Activated T-helper 1 cell treated with anti-CD3 and anti-CD28 coated beads, Interleukin-2, amount 50 U/mL, for 16 hours (primary cell): Measurements from ENCODE around the gene FAF1.

Experiments used
- DNase-seq, 2 donors: peaks; one replicate each; pipeline ENCODE4 v3.0.0-alpha.2; 2020; ENCODE audit warnings: low read depth in 1 of 2, low spot score in 1 of 2

The FAF1 gene

DNA sequence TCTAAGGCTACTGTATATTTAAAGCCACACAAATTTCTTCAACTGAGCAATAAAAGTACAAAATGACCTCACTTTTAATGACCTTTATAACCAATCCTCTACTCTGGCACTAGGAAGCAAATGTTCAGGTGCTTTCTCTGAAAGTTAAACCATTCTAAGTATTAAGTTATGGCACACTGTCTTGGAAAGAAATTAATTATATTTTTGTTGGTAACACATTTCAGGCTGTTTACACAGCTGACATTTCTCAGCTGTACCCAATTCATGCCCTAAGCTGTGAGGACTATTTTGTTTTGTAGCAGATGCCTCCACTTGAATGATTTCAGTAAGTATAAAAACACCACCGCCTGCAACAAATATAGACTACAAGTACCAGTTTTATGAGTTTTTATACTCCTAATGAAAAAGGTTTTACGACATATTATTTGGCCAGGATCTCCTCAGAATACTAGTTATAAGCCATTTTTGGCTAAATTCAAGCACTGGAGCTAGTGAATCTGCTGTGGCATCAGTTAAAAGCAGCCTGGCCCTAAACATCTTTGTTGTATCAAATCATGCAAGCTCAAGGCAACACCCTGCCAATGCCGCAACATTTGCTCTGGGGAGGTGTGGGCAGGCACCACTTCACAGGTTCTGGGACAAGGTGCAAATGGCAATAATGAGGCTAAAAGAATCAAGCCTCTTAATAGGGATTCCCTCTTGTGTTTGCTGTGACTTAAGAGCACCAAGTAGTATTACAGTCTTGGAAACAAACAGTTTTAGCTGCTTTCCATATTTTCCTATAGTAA is 308.4 kb downstream of the FAF1 start:
- DNase-seq = no peak

DNA sequence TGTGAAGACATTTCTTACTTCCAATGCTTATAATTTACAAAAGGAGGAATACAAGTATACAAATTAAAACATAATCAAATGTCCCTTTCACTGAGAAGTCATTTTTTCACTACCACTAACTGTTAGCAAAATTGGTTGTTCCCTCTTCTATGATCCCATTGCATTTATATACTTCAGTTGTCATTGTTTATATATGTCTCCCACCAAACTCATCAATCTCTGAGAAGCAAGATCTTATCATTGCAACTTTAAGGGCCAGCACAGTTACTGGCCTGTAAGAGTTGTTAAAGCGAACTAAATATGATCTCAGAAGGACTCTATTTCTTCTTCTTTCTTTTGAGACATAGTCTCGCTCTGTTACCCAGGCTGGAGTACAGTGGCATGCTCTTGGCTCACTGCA is 313.5 kb downstream of the FAF1 start:
- no peak for DNase-seq

DNA sequence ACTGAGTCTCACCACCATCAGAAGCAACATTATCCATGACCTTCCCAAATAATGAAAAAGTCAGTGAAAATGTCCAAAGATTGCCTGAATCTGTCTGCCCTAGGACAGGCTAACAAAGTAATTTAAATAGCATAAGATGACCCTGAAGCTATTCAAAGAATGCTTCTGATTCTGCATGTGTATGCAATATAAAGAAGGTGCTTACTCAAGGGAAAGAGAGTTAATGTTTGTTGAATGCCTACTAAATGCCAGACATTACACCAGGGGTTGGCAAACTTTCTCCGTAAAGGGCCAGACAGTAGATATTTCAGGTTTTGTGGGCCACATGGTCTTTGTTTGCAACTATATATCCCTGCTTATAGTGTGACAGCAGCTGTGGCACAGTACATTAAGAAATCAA is 314.9 kb downstream of the FAF1 start:
- no peak for DNase-seq

DNA sequence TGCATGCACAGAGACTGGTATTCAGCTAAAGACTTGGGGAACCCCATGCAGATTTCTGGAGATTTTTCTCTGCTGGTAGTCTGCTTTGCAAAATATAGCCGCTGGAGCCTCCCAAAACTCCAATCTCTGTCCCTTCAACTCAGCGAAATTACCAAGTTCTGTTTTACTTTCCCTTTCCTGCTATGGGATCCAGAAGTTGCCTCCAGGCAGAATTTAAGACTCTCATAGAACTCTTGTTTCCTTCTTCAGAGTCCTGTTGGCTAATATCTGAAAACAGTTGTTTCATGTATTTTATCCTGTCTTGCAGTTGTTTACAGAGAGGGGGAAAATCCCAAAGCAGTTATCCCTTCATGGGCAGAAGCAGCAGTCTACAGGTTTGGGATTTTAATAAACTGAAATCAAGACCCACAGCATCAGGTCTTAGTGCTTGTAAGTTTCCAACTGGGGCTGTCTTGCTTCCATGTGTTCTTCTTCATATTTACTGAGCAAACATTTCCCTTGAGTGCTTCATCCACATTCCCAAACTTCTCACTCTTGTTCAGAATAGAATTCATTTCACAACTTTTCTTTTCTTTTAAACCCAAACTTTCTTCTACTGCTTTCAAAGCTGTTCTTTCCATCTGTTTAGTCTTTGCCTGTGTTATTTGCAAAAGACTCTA is 315.5 kb downstream of the FAF1 start:
- DNase-seq = no peak

DNA sequence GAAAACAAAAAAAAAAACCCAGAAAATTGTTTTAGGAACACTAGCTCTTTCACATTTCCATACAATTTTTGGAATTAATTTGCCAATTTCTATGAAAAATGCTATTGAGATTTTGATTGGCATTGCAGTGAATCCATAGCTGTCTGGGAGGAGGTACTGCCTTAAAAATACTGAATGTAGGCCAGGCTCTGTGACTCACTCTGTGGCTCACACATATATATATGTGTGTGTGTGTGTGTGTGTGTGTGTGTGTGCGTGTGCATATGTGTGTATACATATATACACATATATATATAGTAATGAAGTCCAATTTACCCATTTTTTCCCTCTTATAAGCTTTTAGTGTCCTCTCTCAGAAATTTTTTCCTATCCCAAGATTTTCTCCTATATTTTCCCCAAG is 322.6 kb downstream of the FAF1 start:
- no peak for DNase-seq

DNA sequence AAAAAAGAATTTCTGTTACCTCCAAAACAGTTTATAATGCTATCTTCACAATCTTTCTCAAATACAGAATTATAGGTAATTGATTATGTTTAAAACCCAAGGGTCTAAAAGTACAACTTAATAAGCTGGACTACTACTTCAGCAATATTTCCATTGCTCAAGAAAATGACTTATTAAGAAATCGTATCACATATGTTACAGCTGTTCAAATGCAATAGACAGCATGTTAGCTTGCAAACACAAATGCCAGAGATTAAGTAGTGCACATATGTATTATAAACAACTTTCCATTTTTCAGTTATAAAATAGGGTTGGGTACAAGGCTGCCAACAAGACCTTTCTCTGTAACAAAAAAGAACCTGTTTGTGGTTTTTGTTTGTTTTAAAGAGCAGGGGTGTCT is 325.8 kb downstream of the FAF1 start:
- no peak for DNase-seq

DNA sequence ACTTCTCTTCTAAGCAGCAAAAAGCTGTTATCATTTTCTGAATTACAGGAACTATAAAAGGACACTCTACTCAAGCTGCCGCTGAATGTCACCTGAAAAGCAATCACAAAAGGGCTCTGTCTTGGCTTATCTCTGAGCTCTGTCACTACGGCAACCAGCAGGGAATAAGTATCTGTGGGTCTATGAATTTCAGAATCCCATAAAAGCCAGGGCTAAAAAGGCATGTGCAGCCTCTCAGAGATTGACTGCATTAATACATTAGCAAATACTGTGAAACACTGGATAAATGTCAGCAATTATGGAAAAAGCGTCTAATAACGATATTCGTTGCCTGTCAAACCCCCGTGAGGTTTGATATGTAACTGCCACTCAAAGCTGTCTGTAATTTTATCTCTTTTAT is 326.6 kb downstream of the FAF1 start:
- no peak for DNase-seq

DNA sequence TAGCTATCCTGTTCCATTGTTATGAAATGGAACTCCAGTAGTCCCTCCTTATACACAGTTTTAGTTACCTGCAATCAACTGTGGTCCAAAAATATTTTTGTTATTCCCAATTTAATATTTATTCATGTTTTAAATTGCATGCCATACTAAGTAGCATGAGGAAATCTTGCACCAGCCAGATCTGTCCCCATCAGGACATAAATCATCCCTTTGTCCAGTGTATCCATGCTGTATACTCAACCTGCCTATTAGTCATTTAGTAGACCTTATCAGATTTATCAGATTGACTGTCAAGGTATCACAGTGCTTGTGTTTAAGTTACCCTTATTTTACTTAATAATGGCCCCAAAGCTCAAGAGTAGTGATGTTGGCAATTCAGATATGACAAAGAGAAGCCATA is 328.9 kb downstream of the FAF1 start:
- no peak for DNase-seq

DNA sequence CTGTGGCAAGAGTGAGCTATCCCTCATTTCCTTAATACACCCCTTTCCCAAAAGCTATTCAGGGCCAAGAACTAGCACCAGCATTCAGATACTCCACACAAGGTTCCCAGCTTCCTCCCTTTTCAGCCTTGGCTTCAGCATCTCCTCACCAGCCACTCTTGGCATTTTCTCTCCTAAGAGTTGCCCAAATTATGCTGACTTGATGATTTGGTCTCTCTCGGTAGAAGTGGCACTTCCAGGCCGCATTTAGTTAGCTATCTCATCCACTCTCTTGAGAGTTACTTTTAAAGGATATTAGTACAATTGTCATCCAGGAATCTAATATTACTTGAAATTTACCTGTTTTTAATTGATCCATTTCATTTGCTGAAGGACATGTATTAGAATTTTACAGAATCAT is 337.8 kb downstream of the FAF1 start:
- DNase-seq = no peak

DNA sequence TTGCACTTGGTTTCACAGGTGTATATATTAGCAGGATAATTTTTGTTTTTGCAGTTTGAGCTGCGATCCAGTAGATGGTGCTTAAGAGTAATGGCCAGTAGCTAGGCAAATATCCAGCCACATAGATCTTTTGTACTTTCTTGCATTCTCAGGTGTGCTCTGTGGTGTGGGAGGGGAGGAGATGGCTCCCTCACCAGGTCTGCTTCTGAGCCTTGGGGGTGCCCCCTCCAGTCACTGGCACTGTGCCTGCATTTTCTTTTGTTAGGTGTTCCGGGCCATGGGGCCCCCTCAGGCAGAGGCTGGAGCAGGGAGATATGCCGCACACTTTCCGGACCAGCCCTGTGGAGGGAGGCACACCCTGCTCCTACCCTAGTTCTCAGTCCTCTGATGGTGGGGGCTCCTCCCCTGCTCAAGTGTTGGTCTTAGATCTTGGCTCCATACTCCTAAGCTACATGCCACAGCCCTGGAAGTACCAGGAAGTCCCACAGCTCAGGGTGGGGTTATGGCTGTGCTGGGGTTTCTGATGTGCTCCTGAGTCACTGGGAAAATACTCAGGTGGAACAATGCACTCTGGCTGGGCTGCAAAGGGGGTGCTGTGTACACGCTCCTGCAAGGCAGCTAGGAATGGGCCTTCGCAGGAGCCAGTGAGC is 339.3 kb downstream of the FAF1 start:
- DNase-seq = no peak

DNA sequence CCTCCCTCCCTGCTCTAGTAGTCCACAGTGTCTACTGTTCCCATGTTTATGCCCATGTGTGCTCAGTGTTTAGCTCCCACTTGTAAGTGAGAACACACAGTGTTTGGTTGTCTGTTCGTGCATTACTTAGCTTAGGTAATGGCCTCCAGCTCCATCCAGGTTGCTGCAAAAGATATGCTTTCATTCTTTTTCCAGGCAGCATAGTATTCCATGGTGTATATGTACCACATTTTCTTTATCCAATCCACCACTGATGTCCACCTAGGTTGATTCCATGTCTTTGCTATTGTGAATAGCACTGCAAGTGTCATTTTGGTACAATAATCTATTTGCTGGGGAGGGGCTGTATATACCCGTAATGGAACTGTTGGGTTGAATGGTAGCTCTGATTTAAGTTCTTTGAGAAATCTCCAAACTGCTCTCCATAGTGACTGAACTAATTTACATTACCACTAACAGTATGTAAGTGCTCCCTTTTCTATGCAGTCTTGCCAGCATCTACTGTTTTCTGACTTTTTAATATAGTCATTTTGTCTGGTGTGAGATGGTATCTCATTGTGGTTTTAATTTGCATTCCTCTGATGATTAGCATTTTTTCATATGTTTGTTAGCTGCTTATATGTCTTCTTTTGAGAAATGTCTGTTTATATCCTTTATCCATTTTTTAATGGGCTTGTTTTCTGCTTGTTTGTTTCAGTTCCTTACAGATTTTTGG is 344.9 kb downstream of the FAF1 start:
- no peak for DNase-seq

DNA sequence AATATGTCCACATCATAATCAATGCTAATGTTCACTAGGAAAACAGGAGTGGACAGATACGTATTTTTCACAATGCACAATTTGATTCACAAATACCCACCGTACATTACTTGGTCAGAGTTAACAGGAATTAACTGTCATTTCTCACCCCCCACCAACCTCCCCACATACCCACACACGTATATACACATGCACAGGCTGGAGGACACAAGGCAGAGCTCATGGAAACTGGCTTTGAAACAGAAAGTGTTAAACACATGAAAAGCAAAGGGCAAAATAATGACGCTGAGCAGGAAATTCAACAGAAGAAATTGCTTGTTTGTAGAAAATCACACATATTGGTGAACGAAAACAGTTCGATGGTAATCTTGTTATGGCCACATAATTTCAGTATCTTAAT is 348.4 kb downstream of the FAF1 start:
- no peak for DNase-seq

DNA sequence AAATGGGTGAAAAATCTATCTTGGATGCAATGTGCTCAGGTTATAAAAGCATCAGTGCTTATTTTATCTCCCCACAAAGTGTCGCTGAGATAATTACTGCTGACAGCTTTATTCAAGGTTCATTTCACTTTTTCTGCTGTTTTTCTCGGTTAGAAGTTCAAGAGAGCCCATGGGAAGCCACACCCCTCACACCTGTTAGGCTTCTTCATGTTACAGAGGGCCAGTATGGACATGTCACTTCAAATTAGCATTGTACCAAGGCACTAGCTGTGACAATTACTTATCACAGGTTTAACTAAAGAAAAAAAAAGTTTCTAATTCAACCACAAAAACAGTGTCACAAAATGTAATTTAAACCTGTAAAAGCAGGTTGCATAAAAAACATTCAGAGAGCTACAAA is 349.5 kb downstream of the FAF1 start:
- DNase-seq = no peak

DNA sequence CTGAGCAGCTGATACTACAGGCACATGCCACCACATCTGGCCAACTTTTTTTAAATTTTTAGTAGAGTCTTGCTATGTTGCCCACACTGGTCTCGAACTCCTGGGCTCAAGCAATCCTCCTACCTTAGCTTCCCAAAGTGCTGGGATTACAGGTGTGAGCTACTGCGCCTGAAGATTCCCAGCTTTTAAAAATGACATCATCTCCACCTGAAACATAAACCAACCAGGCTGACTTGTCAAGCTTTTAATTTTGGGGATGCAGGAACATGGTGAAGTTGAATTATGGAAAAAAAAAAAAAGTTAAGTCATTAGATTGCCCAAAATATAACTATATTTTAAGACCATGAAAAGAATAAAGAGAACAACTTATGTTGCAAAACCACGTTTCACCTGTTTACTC is 350.6 kb downstream of the FAF1 start:
- no peak for DNase-seq

DNA sequence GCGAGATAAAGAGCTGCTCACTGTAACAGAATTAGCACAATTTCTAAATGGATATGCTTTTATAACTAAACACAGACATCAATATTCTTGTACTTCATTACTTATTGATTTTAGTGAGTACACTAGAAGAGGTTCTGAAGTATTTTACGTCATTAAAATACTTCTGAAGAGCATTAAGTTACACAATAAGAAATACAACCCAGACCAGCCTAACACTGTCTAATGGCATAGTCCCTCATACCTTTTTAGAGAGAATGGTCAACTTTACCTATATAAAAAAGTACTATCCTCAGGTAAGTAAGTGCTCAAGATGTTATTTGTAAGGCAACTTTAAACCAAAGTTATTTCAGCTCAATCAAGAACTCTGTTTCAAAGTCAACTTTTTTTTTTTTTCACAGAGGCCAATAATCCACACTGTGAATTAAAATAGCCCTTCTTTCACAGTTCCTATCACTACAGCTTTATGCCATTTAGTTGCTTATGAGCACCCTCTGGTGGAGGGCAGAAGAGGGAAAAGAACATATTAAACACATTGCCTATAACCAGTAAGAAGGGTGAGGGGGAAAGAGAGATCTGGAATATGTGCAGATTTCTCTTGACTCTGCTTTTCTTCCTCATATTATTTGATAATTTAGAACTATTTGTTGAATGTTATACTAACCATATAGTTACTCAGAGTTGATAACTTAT is 354.7 kb downstream of the FAF1 start:
- DNase-seq = no peak

DNA sequence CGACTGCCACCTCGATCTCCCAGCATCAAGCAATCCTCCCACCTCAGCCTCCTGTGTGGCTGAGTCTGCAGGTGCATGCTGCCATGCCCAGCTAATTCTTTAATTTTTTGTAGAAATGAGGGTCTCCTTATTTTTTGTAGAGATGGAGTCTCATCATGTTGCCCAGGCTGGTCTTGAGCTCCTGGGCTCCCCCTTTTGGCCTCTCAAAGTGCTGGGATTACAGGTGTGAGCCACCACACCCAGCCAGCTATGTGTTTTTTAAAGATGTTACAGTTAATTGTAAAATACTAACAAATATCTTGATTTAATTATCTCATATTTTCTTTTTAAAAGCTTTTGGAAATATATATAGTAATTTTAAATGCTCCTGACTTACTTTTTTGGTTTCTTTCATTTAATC is 355.5 kb downstream of the FAF1 start:
- no peak for DNase-seq

DNA sequence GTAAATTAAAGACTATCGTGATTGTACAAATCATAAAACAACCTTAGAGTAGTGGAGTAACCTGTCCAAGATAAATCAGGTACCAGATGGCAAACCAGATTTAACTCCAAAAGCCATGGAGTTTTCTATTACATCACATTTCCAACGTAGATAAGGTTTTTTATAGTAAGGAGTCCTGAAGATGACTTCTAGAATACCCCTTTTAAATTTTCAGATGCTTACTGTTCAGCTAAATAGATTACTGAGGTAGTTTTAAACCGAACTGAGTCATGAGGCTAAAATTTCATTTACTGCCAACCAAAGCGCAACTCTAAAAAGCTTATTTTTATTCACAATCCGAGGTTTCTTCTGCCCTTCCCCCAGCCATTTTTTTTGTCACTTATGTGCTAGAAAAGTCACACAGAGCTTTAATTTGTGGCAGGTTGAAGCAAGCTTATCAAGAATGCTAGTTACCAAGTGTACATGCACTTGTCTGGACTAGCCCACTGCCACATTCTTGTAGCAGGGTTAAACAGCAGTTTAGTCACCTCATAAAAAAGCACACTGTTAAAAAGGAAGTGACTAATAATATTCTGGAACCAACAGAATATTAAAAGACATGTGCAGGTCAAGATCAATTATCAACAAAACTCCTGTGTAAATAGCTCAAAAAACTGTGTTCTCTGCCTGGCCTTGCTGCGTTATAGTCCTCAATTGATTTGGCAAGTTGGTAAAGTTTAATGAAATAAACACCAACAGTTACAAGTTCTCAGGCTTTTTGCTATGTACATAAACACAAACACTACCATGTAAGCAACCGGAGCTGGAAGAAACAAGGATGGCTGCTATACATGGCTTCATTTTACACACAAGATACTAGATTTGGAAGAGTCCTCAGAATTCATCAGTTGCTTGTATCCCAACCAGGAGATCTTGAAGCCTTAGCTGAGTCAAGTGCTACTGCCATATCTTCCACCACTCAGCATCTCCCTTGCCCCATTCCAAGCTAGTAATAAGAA is 356.5 kb downstream of the FAF1 start:
- DNase-seq = no peak

DNA sequence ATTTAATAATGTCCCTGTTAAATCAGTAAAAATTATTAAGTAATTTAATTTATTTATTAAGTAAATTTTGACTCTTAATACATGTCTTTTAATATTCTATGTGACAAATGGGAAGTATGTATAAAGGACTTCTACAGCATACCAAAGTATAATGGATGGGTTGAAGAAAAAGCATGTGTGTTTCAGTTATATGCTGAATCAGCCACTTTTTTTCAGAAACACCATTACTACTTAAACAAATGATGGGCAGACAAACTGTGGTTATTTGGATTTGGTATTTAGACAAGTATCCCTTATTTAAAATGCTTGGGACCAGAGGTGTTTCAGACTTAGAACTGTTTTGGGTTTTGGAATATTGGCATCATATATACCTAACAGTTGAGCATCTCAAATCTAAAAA is 360.5 kb downstream of the FAF1 start:
- DNase-seq = no peak

DNA sequence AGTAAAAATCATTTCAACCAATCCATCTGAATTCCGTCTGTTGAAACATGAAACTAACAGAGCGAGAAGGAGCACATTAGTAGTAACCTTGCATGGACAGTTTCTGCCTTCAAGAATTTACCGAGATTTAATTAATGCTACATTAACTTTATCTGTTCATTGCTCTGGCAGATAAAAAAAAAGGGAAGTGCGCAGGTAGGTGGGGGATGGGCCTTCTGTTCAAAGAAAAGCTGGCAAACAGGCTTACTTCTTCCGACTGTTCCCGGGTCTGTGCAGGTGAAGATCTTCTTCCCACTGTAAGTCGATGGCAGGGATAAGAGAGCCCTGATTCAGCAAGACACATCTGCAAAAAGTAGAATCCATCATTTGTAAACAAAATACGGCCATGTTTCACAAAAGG is 364.2 kb downstream of the FAF1 start:
- DNase-seq = no peak

DNA sequence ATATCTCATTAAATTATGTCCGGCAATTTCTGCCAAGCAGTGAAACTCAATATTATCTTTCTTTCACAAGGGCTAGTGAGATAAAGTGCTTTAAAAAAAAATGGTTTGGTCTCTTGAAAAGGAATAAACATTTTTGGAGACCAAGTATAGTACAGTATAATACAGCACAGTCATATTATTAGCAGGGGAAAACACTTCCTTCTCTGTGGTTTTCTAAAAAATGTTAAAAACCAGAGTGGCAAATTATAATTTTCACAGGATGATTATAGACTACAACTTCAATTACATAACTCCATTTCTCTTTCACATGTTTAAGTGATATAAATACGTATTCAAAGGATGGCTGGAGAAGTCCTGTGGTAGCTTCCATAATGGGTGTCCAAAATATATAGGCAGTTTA is 366.6 kb downstream of the FAF1 start:
- DNase-seq = no peak
